Transverse colon (tissue), 4 donors: ENCODE measurements around the gene ARHGAP45. TPM values are rescaled to one million over a fixed set of nuclear protein-coding genes. Genes with fewer than 3 reads are reported as not detected.

ENCODE experiments used
- DNase-seq: peaks from one replicate; pipeline ENCODE4 v3.0.0-alpha.2; 2019
- H3K27ac ChIP-seq, 4 donors: fragments of 200-600 bp; sonication (generic); 2 replicates each; pipeline ENCODE4 v1.5.1; 2016 to 2018; ENCODE audit warnings: inconsistent platforms in 4 of 4
- H3K27me3 ChIP-seq: fragments of 200-600 bp; sonication (generic); 2 replicates; pipeline ENCODE4 v1.5.1; 2017; ENCODE audit warnings: inconsistent platforms
- H3K36me3 ChIP-seq, 4 donors: fragments of 200-600 bp; sonication (generic); 2 replicates each; pipeline ENCODE4 v1.5.1; 2017 to 2019; ENCODE audit warnings: inconsistent platforms in 4 of 4
- H3K4me1 ChIP-seq, 4 donors: fragments of 200-600 bp; sonication (generic); 2 replicates each; pipeline ENCODE4 v1.5.1; 2017 to 2020; ENCODE audit warnings: inconsistent platforms in 4 of 4
- H3K4me3 ChIP-seq, 4 donors: fragments of 200-600 bp; sonication (generic); 1 replicate in 1 of 4; 2 replicates in 3 of 4; pipeline versions ENCODE4 v1.5.1 to v1.6.1; 2017 to 2019; ENCODE audit warnings: inconsistent platforms in 4 of 4
- H3K9me3 ChIP-seq, 2 donors: fragments of 200-600 bp; sonication (generic); 2 replicates each; pipeline ENCODE4 v1.5.1; 2017 to 2019; ENCODE audit warnings: inconsistent platforms in 2 of 2
- CTCF ChIP-seq, 5 experiments: fragments of 200-600 bp in 3 of 5; fragments of 450-650 bp in 2 of 5; sonication (generic) in 3 of 5; IDR thresholded peaks; 1 replicate in 2 of 5; 2 replicates in 3 of 5; pipeline ENCODE4 v1.5.1; 2016 to 2017; ENCODE audit warnings: antibody characterized with exemption in 5 of 5, inconsistent platforms in 3 of 5, mild to moderate bottlenecking in 2 of 5, moderate library complexity in 1 of 5
- EP300 ChIP-seq: sonication (generic); formaldehyde crosslinking; IDR thresholded peaks from one replicate; pipeline ENCODE4 v1.6.1; 2017; ENCODE audit warnings: antibody characterized with exemption, low read depth
- POLR2A ChIP-seq: fragments of 450-650 bp; IDR thresholded peaks from one replicate; pipeline ENCODE4 v1.6.1; 2016; ENCODE audit warnings: antibody characterized with exemption, mild to moderate bottlenecking, moderate library complexity
- POLR2AphosphoS5 ChIP-seq, 3 donors: sonication (generic); formaldehyde crosslinking; IDR thresholded peaks; one replicate each; pipeline ENCODE4 v1.6.1; 2016; ENCODE audit warnings: antibody characterized with exemption in 3 of 3
- WGBS, 2 donors: methylation state at CpG; one replicate each; pipeline ENCODE4 v1.1.5; 2018; ENCODE audit warnings: low coverage in 1 of 2; 5-methylcytosine and 5-hydroxymethylcytosine counted together
- in situ Hi-C, 4 donors: fragments of 200-750 bp; cut with MboI; loops; one replicate each; pipeline versions ENCODE4 v1.15.0 to v1.15.1; 2017; ENCODE audit warnings: low sequenced_read_pairs in 3 of 4, low pct_ligation_motif_present in 1 of 4, low pct_unique_long_range_greater_than_20kb in 1 of 4
- intact Hi-C: fragments of 100-400 bp; cut with DNase I; formaldehyde crosslinking; loops from one replicate; pipeline ENCODE4 v1.15.1; 2023; ENCODE audit warnings: low total_unique reads
- total RNA-seq, 4 donors: library from RNA; depleted of rRNA; stranded (reverse); fragments of >200 nt; gene quantifications; one replicate each; pipeline ENCODE4 v1.1.0, GENCODE V29; 2016

ARHGAP45 gene
- total RNA-seq, 4 donors from 2014 or later, result 10.0 to 174 (median 76.9) TPM

GRCh38 chr19:1110809-1111640 lies 44.1 kb downstream of the ARHGAP45 start:
- intact Hi-C loops (loop anchor here (5.0 kb wide), 1 partner anchor 81 kb away; no protein-coding TSS in a partner anchor), in situ Hi-C loops (no loop called here)
- DNase-seq, result no peak
- H3K9me3 ChIP-seq, result no peaks in the 10 kb centered on the region
- peak overlapping the region in 3 of 4 donors; percentile 78 to 82 (median 79) for H3K27ac ChIP-seq
- peaks cover 15 to 44% (median 31%) of the 10 kb centered on the region in 4 donors for H3K4me1 ChIP-seq
- H3K27me3 ChIP-seq, result no peaks in the 10 kb centered on the region
- no peak overlapping the region for H3K4me3 ChIP-seq
- H3K36me3 ChIP-seq, result peaks cover 0 to 15% (median 6%) of the 10 kb centered on the region in 4 donors
- WGBS, 2 donors, result 70% methylated on average over 9 of the region's 18 CpGs; no CpG with 5 or more reads in 1 of the 2 donors
- TF ChIP-seq CTCF (IDR thresholded peaks at IDR 0.05) (no peak), POLR2A (no peak), EP300 (no peak), POLR2AphosphoS5 (IDR thresholded peaks at IDR 0.05) (no peak)

GRCh38 chr19:1111641-1112267 lies 44.8 kb downstream of the ARHGAP45 start:
- Histone ChIP-seq H3K9me3 (no peaks in the 10 kb centered on the region), H3K36me3 (peaks cover 0 to 18% (median 8%) of the 10 kb centered on the region in 4 donors), H3K27ac (peak overlapping the region; percentile 78 to 82 (median 80)), H3K27me3 (no peaks in the 10 kb centered on the region), H3K4me1 (peaks cover 15 to 37% (median 28%) of the 10 kb centered on the region in 4 donors), H3K4me3 (no peak overlapping the region)
- WGBS, 2 donors, result 66% methylated on average over 18 of the region's 18 CpGs; no CpG with 5 or more reads in 1 of the 2 donors
- DNase-seq, result no peak
- TF ChIP-seq CTCF (IDR thresholded peaks at IDR 0.05), result no peak
- peak; percentile 4 for TF ChIP-seq POLR2A
- in situ Hi-C loops, result no loop called here
- intact Hi-C loops, result loop anchor here (5.0 kb wide), 1 partner anchor 81 kb away; no protein-coding TSS in a partner anchor

GRCh38 chr19:1112268-1113029 lies 45.5 kb downstream of the ARHGAP45 start:
- no peaks in the 10 kb centered on the region for H3K27me3 ChIP-seq
- DNase-seq, result peak; percentile 91
- no peaks in the 10 kb centered on the region for H3K9me3 ChIP-seq
- WGBS, 2 donors, result 66% methylated on average over 68 of the region's 71 CpGs; no CpG with 5 or more reads in 1 of the 2 donors
- H3K4me1 ChIP-seq, result peaks cover 15 to 30% (median 26%) of the 10 kb centered on the region in 4 donors
- intact Hi-C loops (loop anchor here (5.0 kb wide), 1 partner anchor 80 kb away; no protein-coding TSS in a partner anchor), in situ Hi-C loops (no loop called here)
- TF ChIP-seq POLR2A (peak; percentile 4), EP300 (no peak), POLR2AphosphoS5 (IDR thresholded peaks at IDR 0.05) (peak in 2 of 3 donors; percentile 6 to 13), CTCF (IDR thresholded peaks at IDR 0.05) (no peak)
- H3K27ac ChIP-seq, result peak overlapping the region; percentile 78 to 82 (median 80)
- peaks cover 0 to 25% (median 6%) of the 10 kb centered on the region in 4 donors for H3K36me3 ChIP-seq
- H3K4me3 ChIP-seq, result peak overlapping the region in 2 of 4 donors; percentile 14 to 16
